Vagina (tissue), 2 donors: Measurements from ENCODE around the gene AACS. TPM values are rescaled to one million over a fixed set of nuclear protein-coding genes. Genes with fewer than 3 reads are reported as not detected.
A peak's percentile ranks its signal among the peaks of the same experiment; 100 is the strongest.

Source experiments
- DNase-seq, 2 donors: peaks; one replicate each; pipeline ENCODE4 v3.0.0-alpha.2; 2017; ENCODE audit errors: extremely low spot score in 2 of 2
- H3K27ac ChIP-seq: fragments of 200-600 bp; sonication (generic); one replicate; pipeline ENCODE4 v1.5.1; 2019
- H3K27me3 ChIP-seq: fragments of 200-600 bp; sonication (generic); one replicate; pipeline ENCODE4 v1.5.1; 2019
- H3K36me3 ChIP-seq, 2 donors: fragments of 200-600 bp; sonication (generic); one replicate each; pipeline ENCODE4 v1.5.1; 2017 to 2019
- H3K4me1 ChIP-seq: fragments of 200-600 bp; sonication (generic); one replicate; pipeline ENCODE4 v1.5.1; 2019
- H3K4me3 ChIP-seq, 2 donors: fragments of 200-600 bp; sonication (generic); 1 replicate in 1 of 2; 2 replicates in 1 of 2; pipeline ENCODE4 v1.5.1; 2016 to 2019
- H3K9me3 ChIP-seq: fragments of 200-600 bp; sonication (generic); one replicate; pipeline ENCODE4 v1.5.1; 2019
- CTCF ChIP-seq, 3 experiments: fragments of 450-650 bp in 2 of 3; fragments of 200-600 bp in 1 of 3; sonication (generic) in 1 of 3; IDR thresholded peaks; one replicate each; pipeline ENCODE4 v1.5.1; 2017 to 2019; ENCODE audit warnings: antibody characterized with exemption in 3 of 3, mild to moderate bottlenecking in 2 of 3, moderate library complexity in 2 of 3
- POLR2A ChIP-seq, 2 donors: fragments of 450-650 bp; IDR thresholded peaks; one replicate each; pipeline ENCODE4 v1.6.1; 2017; ENCODE audit warnings: antibody characterized with exemption in 2 of 2, mild to moderate bottlenecking in 2 of 2, moderate library complexity in 2 of 2
- POLR2AphosphoS5 ChIP-seq, 2 donors: sonication (generic); formaldehyde crosslinking; IDR thresholded peaks; one replicate each; pipeline ENCODE4 v1.9.0; 2017; ENCODE audit warnings: antibody characterized with exemption in 2 of 2, mild to moderate bottlenecking in 2 of 2, low read depth in 1 of 2; ENCODE audit not compliant: insufficient read depth in 1 of 2
- intact Hi-C: fragments of 100-400 bp; cut with DNase I; formaldehyde crosslinking; loops from one replicate; pipeline ENCODE4 v1.15.1; 2023
- total RNA-seq: library from RNA; depleted of rRNA; stranded (reverse); fragments of >200 nt; gene quantifications from one replicate; pipeline ENCODE4 v1.2.3, GENCODE V29; 2016

AACS gene
- total RNA-seq = 22.3 TPM

- H3K27ac ChIP-seq = peak within 1 kb of the TSS; percentile 80
- H3K27me3 ChIP-seq = no peaks in the 10 kb centered on the region
- H3K4me1 ChIP-seq = peaks cover 31% of the 10 kb centered on the region
- peak within 1 kb of the TSS; percentile 72 to 89 for H3K4me3 ChIP-seq
- H3K9me3 ChIP-seq = no peaks in the 10 kb centered on the region
- DNase-seq = no peak
- TF ChIP-seq CTCF (IDR thresholded peaks at IDR 0.05) (no peak), POLR2AphosphoS5 (IDR thresholded peaks at IDR 0.05; ENCODE audit: insufficient read depth in 1 of 2, low read depth in 1 of 2) (peak in 1 of 2 donors; percentile 67)
- H3K36me3 ChIP-seq = no peaks in the 10 kb centered on the region
- intact Hi-C loops = no loop called here
Measured at GRCh38 chr12:125065021-125065918, at the start of gene AACS. AACS (plus strand) TSS chr12:125065435; CDS start chr12:125065585, 150 bp downstream.

GRCh38 chr12:125015680-125016310, 49.4 kb upstream of the AACS start:
- H3K4me3 ChIP-seq = no peak overlapping the region
- H3K9me3 ChIP-seq = no peaks in the 10 kb centered on the region
- DNase-seq = no peak
- intact Hi-C loops = no loop called here
- TF ChIP-seq CTCF (IDR thresholded peaks at IDR 0.05) = no peak
- no peak for TF ChIP-seq POLR2A (IDR thresholded peaks at IDR 0.05)
- TF ChIP-seq POLR2AphosphoS5 (IDR thresholded peaks at IDR 0.05; ENCODE audit: insufficient read depth in 1 of 2, low read depth in 1 of 2) = no peak
- H3K27me3 ChIP-seq = no peaks in the 10 kb centered on the region
- H3K36me3 ChIP-seq = no peaks in the 10 kb centered on the region
- no peaks in the 10 kb centered on the region for H3K4me1 ChIP-seq
- no peak overlapping the region for H3K27ac ChIP-seq

- H3K4me1 ChIP-seq = no peaks in the 10 kb centered on the region
- TF ChIP-seq CTCF (IDR thresholded peaks at IDR 0.05) (no peak), POLR2AphosphoS5 (IDR thresholded peaks at IDR 0.05; ENCODE audit: insufficient read depth in 1 of 2, low read depth in 1 of 2) (no peak), POLR2A (IDR thresholded peaks at IDR 0.05) (no peak)
Measured at GRCh38 chr12:125017801-125018200, 47.4 kb upstream of the AACS start.

GRCh38 chr12:125018356-125018755, 46.9 kb upstream of the AACS start:
- intact Hi-C loops = no loop called here
- no peak overlapping the region for H3K4me3 ChIP-seq
- TF ChIP-seq POLR2AphosphoS5 (IDR thresholded peaks at IDR 0.05; ENCODE audit: insufficient read depth in 1 of 2, low read depth in 1 of 2) (no peak), POLR2A (IDR thresholded peaks at IDR 0.05) (no peak), CTCF (IDR thresholded peaks at IDR 0.05) (no peak)
- H3K27me3 ChIP-seq = no peaks in the 10 kb centered on the region
- no peak for DNase-seq
- no peaks in the 10 kb centered on the region for H3K4me1 ChIP-seq
- H3K9me3 ChIP-seq = no peaks in the 10 kb centered on the region
- no peaks in the 10 kb centered on the region for H3K36me3 ChIP-seq
- no peak overlapping the region for H3K27ac ChIP-seq

More at GRCh38 chr12:125017801-125018200, 47.4 kb upstream of the AACS start:
- Histone ChIP-seq H3K4me3 (no peak overlapping the region), H3K9me3 (no peaks in the 10 kb centered on the region), H3K27ac (no peak overlapping the region), H3K27me3 (no peaks in the 10 kb centered on the region), H3K36me3 (no peaks in the 10 kb centered on the region)
- no peak for DNase-seq
- intact Hi-C loops = no loop called here

GRCh38 chr12:125021096-125021495, 44.1 kb upstream of the AACS start:
- H3K4me1 ChIP-seq = no peaks in the 10 kb centered on the region
- no peaks in the 10 kb centered on the region for H3K36me3 ChIP-seq
- no peaks in the 10 kb centered on the region for H3K9me3 ChIP-seq
- DNase-seq = no peak
- intact Hi-C loops = no loop called here
- TF ChIP-seq CTCF (IDR thresholded peaks at IDR 0.05) = no peak
- no peak for TF ChIP-seq POLR2AphosphoS5 (IDR thresholded peaks at IDR 0.05; ENCODE audit: insufficient read depth in 1 of 2, low read depth in 1 of 2)
- TF ChIP-seq POLR2A (IDR thresholded peaks at IDR 0.05) = no peak
- H3K27me3 ChIP-seq = no peaks in the 10 kb centered on the region
- no peak overlapping the region for H3K4me3 ChIP-seq
- no peak overlapping the region for H3K27ac ChIP-seq
